DND-41 (cell line): Measurements from ENCODE around the gene PIP4K2A.

Source experiments
- ATAC-seq: fragments of 200-7000 bp; cut with Tn5 transposase; 3 replicates; pipeline ENCODE4 v1.9.1; 2021; ENCODE audit warnings: low read depth; ENCODE audit not compliant: insufficient read depth
- DNase-seq: peaks from one replicate; pipeline ENCODE4 v3.0.0-alpha.2; 2020
- H2AFZ ChIP-seq: 2 replicates; pipeline ENCODE4 v1.6.0; 2012; ENCODE audit warnings: low read depth, low read length
- H3K27ac ChIP-seq: 2 replicates; pipeline ENCODE4 v1.5.1; 2012; ENCODE audit warnings: low read length, inconsistent platforms
- H3K27me3 ChIP-seq: fragments of 200-600 bp; sonication (generic); 2 replicates; pipeline ENCODE4 v1.6.0; 2012; ENCODE audit warnings: low read length, mild to moderate bottlenecking, inconsistent platforms; ENCODE audit not compliant: insufficient read depth, poor library complexity
- H3K36me3 ChIP-seq: 2 replicates; pipeline ENCODE4 v1.5.1; 2012; ENCODE audit warnings: low read length, inconsistent platforms; ENCODE audit not compliant: insufficient read depth
- H3K4me1 ChIP-seq: 2 replicates; pipeline ENCODE4 v1.5.1; 2012; ENCODE audit warnings: mild to moderate bottlenecking, low read length; ENCODE audit not compliant: insufficient read depth
- H3K4me2 ChIP-seq: 2 replicates; pipeline ENCODE4 v1.6.0; 2012; ENCODE audit warnings: mild to moderate bottlenecking, moderate library complexity, low read length, inconsistent platforms; ENCODE audit not compliant: insufficient read depth
- H3K4me3 ChIP-seq, 2 experiments: fragments of 200-600 bp in 1 of 2; shearing (Covaris generic) in 1 of 2; 2 replicates each; pipeline ENCODE4 v1.5.1; 2012 to 2016; ENCODE audit warnings: inconsistent platforms in 2 of 2, low read length in 2 of 2, mild to moderate bottlenecking in 2 of 2, low read depth in 1 of 2, moderate library complexity in 1 of 2
- H3K79me2 ChIP-seq: 2 replicates; pipeline ENCODE4 v1.6.0; 2012; ENCODE audit warnings: low read length, inconsistent platforms; ENCODE audit not compliant: insufficient read depth
- H3K9ac ChIP-seq: 2 replicates; pipeline ENCODE4 v1.6.0; 2012; ENCODE audit warnings: low read depth, mild to moderate bottlenecking, inconsistent platforms, low read length, moderate library complexity
- H3K9me3 ChIP-seq: 2 replicates; pipeline ENCODE4 v1.5.1; 2012; ENCODE audit warnings: low read length, moderate library complexity, mild to moderate bottlenecking, inconsistent platforms; ENCODE audit not compliant: insufficient read depth, severe bottlenecking
- H4K20me1 ChIP-seq: 2 replicates; pipeline ENCODE4 v1.6.0; 2012; ENCODE audit warnings: low read length; ENCODE audit not compliant: insufficient read depth
- CTCF ChIP-seq: IDR thresholded peaks from 2 replicates; pipeline ENCODE4 v1.5.1; 2012; ENCODE audit warnings: borderline replicate concordance, low read length, moderate library complexity, mild to moderate bottlenecking; ENCODE audit not compliant: poor library complexity, severe bottlenecking; ENCODE audit errors: extremely low read depth
- EZH2 ChIP-seq: IDR thresholded peaks from 3 replicates; pipeline ENCODE4 v1.6.1; 2012; ENCODE audit warnings: borderline replicate concordance, low read depth, mild to moderate bottlenecking, moderate library complexity, low read length, inconsistent platforms; ENCODE audit not compliant: severe bottlenecking

The PIP4K2A gene

GRCh38 chr10:22708772-22709171 is 5.6 kb downstream of the PIP4K2A start:
- Histone ChIP-seq H4K20me1 (peaks cover 76% of the 10 kb centered on the region), H3K36me3 (no peaks in the 10 kb centered on the region; the same call in 1 of the 2 replicates), H3K27ac (no peak overlapping the region), H3K4me1 (peaks cover 29% of the 10 kb centered on the region), H3K4me3 (no peak overlapping the region), H3K4me2 (no peak overlapping the region), H3K27me3 (no peaks in the 10 kb centered on the region), H3K9ac (no peak overlapping the region), H3K9me3 (no peaks in the 10 kb centered on the region), H3K79me2 (peaks cover 100% of the 10 kb centered on the region), H2AFZ (no peak overlapping the region)
- TF ChIP-seq EZH2 (no peak), CTCF (no peak)
- DNase-seq (no peak), ATAC-seq (no peak)

GRCh38 chr10:22705527-22705926 is 8.9 kb downstream of the PIP4K2A start:
- DNase-seq (no peak), ATAC-seq (no peak)
- H3K27me3 ChIP-seq: no peaks in the 10 kb centered on the region
- no peak overlapping the region for H3K27ac ChIP-seq
- H3K9ac ChIP-seq: no peak overlapping the region
- TF ChIP-seq EZH2 (no peak), CTCF (no peak)
- no peak overlapping the region for H3K4me3 ChIP-seq
- H3K9me3 ChIP-seq: no peaks in the 10 kb centered on the region
- H3K4me1 ChIP-seq: peaks cover 4% of the 10 kb centered on the region; the same call in 1 of the 2 replicates
- no peak overlapping the region for H2AFZ ChIP-seq
- H3K79me2 ChIP-seq: peaks cover 100% of the 10 kb centered on the region
- no peak overlapping the region for H3K4me2 ChIP-seq
- H4K20me1 ChIP-seq: peaks cover 85% of the 10 kb centered on the region
- 0 out of 2 replicates have a peak, but pooled peaks cover 4% of the 10 kb centered on the region for H3K36me3 ChIP-seq

GRCh38 chr10:22704942-22705341 is 9.4 kb downstream of the PIP4K2A start:
- no peak for ATAC-seq
- H3K4me1 ChIP-seq: no peaks in the 10 kb centered on the region
- TF ChIP-seq EZH2 (no peak), CTCF (no peak)

DNA sequence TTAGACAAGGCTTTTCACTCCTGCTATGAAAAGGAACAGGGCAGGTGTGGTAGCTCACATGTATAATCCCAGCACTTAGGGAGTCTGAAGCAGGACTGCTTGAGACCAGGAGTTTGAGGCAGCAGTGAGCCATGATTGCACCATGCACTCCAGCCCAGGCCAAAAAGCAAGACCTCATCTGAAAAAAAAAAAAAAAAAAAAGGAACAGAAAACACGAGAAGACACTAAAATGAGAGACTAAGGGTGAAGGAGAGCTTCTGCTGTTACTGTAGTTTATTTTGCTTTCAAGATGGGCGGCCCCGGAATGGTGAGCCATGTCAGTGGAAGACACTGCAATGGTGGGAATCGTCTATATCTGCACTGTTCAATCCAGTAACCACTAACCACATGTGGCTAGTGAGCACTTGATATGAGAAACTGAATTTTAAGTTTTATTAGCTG is 9.9 kb downstream of the PIP4K2A start:
- peaks cover 87% of the 10 kb centered on the region for H4K20me1 ChIP-seq
- H3K4me3 ChIP-seq: no peak overlapping the region
- no peaks in the 10 kb centered on the region for H3K9me3 ChIP-seq
- no peak overlapping the region for H3K27ac ChIP-seq
- H3K79me2 ChIP-seq: peaks cover 100% of the 10 kb centered on the region
- ATAC-seq (no peak), DNase-seq (no peak)
- H3K9ac ChIP-seq: no peak overlapping the region
- no peaks in the 10 kb centered on the region for H3K4me1 ChIP-seq
- no peak overlapping the region for H3K4me2 ChIP-seq
- no peaks in the 10 kb centered on the region for H3K27me3 ChIP-seq
- TF ChIP-seq CTCF (no peak), EZH2 (no peak)
- no peak overlapping the region for H2AFZ ChIP-seq
- 0 out of 2 replicates have a peak, but pooled peaks cover 4% of the 10 kb centered on the region for H3K36me3 ChIP-seq

More at GRCh38 chr10:22704942-22705341, 9.4 kb downstream of the PIP4K2A start:
- H3K27ac ChIP-seq: no peak overlapping the region
- no peaks in the 10 kb centered on the region for H3K9me3 ChIP-seq
- no peaks in the 10 kb centered on the region for H3K27me3 ChIP-seq
- H3K36me3 ChIP-seq: 0 out of 2 replicates have a peak, but pooled peaks cover 4% of the 10 kb centered on the region
- no peak overlapping the region for H2AFZ ChIP-seq
- peaks cover 100% of the 10 kb centered on the region for H3K79me2 ChIP-seq
- DNase-seq: no peak
- H3K4me2 ChIP-seq: no peak overlapping the region
- no peak overlapping the region for H3K4me3 ChIP-seq
- peaks cover 86% of the 10 kb centered on the region for H4K20me1 ChIP-seq
- no peak overlapping the region for H3K9ac ChIP-seq
